Sigmoid colon (tissue), 4 donors: ENCODE results near the gene MRAS.

Experiments used
- EP300 ChIP-seq, 4 donors: sonication (generic); formaldehyde crosslinking; IDR thresholded peaks; one replicate each; pipeline ENCODE4 v1.6.1; 2017; ENCODE audit warnings: antibody characterized with exemption in 4 of 4
- TF ChIP-seq, protein P1 (sequence below), 4 experiments: fragments of 450-650 bp in 3 of 4; fragments of 200-600 bp in 1 of 4; IDR thresholded peaks; one replicate each; pipeline ENCODE4 v1.5.1; 2016 to 2019; ENCODE audit warnings: antibody characterized with exemption in 4 of 4, mild to moderate bottlenecking in 3 of 4, moderate library complexity in 2 of 4

DNA sequence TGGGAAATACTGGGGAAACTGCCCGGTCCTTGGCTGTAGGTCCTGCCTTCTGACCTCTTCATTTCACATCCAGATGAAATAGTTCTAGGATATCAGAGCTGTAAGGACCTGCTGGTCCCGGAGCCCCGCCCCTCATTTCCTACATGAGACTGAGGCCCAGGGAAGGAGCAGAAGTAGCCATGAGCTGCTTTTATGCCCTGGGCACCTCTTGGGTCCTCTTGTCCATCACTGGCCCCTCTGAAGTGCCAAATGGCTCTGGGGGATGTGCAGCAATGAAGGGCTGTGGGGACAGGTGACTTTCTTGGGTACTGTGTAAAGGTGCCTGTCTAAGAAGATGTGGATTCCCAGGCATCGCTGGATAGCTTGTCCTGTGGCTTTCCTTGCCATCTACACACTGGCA lies 45.8 kb downstream of the MRAS start:
- TF ChIP-seq, protein P1, sequence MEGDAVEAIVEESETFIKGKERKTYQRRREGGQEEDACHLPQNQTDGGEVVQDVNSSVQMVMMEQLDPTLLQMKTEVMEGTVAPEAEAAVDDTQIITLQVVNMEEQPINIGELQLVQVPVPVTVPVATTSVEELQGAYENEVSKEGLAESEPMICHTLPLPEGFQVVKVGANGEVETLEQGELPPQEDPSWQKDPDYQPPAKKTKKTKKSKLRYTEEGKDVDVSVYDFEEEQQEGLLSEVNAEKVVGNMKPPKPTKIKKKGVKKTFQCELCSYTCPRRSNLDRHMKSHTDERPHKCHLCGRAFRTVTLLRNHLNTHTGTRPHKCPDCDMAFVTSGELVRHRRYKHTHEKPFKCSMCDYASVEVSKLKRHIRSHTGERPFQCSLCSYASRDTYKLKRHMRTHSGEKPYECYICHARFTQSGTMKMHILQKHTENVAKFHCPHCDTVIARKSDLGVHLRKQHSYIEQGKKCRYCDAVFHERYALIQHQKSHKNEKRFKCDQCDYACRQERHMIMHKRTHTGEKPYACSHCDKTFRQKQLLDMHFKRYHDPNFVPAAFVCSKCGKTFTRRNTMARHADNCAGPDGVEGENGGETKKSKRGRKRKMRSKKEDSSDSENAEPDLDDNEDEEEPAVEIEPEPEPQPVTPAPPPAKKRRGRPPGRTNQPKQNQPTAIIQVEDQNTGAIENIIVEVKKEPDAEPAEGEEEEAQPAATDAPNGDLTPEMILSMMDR (IDR thresholded peaks at IDR 0.05) = no peak
- no peak for TF ChIP-seq EP300 (IDR thresholded peaks at IDR 0.05)
